NCI-H1930 (cell line): ENCODE measurements around the gene DKK1.
A peak's percentile ranks its signal among the peaks of the same experiment; 100 is the strongest.

ENCODE experiments used
- DNase-seq, 2 experiments: peaks; one replicate each; lab custom pipeline; 2025; lab: John Stamatoyannopoulos, UW

Gene DKK1, protein sequence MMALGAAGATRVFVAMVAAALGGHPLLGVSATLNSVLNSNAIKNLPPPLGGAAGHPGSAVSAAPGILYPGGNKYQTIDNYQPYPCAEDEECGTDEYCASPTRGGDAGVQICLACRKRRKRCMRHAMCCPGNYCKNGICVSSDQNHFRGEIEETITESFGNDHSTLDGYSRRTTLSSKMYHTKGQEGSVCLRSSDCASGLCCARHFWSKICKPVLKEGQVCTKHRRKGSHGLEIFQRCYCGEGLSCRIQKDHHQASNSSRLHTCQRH

DNA sequence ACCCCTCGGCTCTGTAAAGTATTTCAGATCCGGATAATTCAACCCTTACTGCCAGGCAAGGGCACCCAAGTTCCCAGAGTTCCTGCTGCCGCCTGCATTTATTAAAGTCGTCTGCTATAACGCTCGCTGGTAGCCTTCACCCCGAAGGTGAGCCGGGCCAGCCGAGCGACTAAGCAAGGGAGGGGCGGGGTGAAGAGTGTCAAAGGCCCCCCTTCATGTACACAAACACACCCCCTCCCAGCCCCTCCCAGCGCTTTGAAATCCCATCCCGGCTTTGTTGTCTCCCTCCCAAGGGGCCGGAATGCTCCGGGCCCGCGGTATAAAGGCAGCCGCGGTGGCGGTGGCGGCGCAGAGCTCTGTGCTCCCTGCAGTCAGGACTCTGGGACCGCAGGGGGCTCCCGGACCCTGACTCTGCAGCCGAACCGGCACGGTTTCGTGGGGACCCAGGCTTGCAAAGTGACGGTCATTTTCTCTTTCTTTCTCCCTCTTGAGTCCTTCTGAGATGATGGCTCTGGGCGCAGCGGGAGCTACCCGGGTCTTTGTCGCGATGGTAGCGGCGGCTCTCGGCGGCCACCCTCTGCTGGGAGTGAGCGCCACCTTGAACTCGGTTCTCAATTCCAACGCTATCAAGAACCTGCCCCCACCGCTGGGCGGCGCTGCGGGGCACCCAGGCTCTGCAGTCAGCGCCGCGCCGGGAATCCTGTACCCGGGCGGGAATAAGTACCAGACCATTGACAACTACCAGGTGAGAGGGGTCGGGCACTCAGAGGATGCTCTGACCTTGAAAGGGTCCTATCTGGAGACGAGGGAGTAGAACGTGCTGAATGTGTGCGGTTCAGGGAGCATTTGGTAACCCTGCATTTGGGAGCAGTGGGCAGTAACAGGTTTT, at the start of gene DKK1:
Gene DKK1, plus strand, starts transcription at position 349 of the 889 bp plus-strand sequence. Its CDS starts 154 bp downstream, at position 503.
- DNase-seq = peak; percentile 13 to 20

DNA sequence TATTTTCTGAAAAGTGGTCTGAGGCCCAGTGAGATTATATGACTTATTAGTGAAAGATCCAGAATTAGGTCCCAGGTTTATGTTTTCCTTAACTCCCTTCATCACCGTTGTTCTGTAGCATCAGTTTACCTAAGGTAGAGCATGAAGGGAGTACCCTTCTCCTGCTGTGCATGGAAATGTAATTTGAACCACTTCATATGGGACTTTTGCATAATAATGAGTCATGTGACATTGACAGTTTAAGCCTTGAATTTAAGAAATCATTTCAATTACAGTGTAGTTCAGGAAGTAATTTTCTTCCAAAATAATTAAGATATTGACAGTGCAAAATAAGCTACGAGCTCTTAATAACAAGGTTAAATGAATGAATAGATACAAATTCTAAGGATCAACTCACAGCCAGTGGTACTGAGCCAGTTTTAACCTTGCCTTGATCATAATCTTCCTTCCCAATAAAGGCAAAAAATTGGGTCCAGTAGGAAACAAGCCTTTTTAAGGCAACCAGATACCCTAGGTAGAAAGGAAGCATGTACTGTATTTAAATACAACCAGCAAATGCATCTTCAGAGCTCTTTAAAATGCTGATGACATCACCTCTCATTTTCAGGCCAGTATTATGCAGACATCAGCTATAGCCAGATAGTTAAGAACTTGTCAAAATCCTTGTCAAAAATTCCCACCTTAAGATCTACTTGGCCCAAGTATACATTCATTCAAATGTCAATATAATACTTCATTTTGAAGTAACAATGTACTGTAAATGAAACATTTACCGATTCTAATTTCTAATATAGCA, 48.8 kb upstream of the DKK1 start:
- no peak for DNase-seq

DNA sequence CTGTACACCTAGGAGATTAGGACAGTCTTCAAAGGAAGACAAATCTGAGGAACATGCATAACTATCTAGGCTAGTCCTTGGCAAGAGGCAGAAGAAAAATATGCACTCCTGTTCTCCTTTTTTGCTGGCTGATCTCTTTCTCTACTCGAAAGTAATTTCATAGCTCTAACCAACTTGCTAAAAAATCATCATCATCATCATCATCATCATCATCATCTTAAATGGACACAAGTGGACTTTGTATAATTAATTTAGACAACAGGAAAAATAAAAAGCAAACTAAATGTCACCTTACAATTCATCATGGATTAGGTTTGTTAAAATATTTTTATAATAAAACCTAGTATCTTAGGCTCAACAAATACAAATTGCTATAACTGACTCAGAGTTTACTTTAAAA, 47.2 kb upstream of the DKK1 start:
- no peak for DNase-seq

DNA sequence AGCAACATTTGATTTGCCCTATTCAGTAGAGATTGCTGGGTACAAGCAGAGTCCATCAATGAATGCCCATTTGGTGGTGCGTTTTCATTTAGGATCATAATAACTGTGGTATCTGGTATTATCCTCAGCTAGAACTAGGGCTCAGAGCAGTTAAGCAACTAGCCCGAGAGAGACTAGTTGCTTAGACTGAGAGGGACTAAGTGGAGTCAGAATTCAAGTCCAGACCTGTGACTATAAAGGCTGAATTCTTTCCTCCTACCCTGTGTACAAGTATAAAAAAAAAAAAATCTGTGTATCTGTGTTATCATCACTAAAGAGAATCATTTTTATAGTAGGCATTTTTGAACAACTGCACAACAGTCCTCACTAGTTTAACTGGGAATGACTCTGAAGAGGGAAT, 45.3 kb upstream of the DKK1 start:
- no peak for DNase-seq

DNA sequence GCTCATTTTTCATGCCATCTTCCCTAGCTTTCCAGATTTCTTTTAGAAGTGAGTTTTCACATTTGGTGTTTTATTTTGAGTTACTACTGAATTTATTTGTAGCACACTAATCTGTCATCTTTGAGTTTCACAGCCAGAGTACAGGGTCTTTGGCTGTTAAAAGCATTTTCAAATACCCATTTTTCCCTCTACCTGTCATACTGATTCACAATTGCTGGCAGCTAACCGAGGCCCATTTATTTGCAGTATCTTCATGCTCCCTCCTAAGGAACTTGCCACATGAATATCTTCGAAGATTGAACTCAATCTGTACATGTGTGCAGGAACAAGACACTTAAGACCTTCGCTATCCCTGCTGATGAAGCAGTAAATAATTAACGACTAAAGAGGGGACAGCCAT, 44.8 kb upstream of the DKK1 start:
- no peak for DNase-seq

DNA sequence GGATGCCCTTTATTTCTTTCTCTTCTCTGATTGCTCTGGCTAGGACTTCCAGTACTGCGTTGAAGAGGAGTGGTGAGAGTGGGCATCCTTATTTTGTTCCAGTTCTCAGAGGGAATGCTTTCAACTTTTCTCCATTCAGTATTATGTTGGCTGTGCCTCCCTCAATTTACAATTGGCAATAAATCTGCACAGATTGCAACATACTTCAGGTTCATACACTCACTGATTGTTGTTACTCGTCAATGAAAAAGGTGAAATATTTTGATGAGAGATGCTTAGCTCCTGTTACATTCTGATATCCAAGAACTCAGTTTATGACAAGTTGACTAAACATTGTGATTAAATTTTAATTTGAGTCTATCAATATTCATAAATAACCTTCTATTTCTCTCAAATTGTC, 37.9 kb upstream of the DKK1 start:
- no peak for DNase-seq

DNA sequence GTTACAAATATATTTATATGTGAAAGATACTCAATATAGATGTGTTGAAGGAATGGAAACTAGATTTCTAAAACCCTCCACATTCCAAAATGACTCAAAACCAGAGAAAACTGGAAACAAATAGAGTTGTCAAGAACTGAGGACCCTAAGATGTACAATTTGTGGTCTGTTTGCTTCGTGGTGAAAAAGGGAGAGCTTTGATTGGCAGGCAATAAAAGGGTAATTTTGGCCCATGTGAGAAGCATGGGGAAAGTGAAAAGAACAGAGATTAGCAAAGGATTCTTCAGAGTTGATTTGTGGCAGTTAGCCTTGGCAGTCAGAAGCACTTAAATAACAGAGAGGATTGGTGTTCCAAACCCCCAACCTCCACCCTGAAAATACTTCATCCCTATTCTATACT, 37.1 kb upstream of the DKK1 start:
- DNase-seq = no peak

DNA sequence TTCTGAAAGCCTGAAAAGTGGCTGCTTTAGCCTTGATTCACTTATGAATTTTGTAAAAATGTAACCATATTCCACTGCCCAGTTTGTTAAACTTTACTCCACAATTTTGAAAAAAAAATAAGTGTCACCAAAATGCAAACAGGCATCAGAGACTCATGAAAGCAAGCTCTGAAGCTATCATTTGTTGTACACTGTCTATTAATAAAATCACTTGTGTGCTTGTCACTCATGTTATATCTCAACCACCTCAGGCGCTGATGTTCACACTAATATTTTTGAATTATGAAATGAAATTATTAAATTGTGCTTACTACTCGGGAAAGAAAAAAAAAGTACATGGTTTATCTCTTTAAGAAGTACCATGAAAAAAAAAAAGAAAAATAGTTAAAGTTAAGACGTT, 34.5 kb upstream of the DKK1 start:
- no peak for DNase-seq

DNA sequence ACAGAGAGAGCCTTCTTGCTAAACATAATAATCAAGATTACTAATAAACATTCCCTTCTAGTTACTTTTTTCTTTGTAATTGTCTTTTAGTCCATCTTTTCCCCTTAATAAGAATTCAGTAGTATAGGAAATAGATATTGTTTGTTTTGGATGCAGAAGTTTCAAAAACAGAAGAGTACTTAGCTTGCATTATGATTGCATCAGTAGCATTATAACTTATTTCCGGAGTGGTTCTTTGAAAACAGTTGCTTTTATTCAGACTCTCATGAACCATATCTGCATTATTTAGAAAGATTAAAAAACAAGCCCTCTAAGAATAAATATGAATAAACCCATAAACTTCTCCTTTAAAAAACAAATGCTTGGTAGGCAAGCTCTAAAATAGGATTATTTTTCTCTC, 34.0 kb upstream of the DKK1 start:
- no peak for DNase-seq

DNA sequence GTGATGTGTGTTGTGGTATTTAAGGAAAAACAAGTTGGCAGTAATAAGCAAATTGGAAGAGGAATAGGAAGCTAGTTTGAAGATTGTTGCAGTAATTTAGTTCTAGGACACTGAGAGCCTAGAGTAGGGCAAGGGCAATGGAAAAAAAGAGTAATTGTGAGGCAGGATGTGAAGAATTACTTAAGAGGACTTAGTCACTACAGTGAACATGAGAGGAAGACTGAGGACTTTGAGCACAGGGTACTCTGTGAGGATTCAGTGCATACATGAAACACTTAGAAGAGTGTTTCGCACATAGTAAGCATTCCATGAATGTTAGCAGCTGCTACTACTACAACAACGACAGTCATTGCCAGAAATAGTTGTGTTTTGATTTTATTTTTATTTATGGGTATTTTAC, 30.9 kb upstream of the DKK1 start:
- no peak for DNase-seq

DNA sequence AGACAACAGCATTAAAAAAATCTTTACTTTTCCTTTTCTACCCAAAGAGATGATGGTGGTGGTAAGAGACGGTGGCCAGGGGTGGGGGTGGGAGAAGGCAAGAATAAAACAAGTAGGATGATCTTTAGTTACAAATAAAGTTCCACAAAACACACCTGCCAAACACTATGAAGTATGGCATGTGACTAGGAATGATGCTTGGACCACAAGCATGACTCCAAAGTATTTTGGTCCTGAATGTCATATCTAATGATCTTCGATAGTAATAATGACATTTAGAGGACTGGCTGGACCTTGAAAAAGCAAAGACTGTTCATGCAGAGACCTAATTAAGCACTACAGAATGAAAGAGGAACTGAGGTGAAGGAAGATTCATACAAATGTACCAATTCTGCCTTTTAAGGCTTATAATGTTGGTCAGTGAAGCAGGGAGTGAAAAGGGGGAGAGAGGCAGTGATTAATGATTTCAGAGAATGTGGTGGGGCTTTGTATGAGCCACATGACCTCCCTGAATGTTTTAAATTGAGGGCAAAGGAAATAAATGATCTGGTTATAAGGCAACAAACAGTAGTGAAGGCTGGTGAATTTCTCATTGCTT, 29.6 kb upstream of the DKK1 start:
- DNase-seq = no peak

DNA sequence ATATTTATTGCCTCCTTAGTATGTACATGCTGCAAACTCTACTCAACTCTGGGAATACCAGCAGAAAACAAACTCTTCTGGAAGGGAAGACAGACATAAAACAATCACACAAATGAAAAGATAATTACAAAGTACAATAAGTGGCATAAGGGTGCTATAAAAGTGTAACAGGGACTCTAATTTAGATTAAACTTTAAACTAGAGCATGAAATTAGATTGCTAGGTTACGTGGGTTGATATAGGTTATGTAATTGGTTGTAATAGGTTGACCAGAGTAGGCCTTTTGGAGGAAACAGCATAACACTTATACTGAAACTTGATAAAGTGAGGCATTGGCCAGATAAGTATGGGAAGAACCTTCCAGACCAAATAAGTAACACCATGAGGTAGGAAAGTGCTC, 26.2 kb upstream of the DKK1 start:
- no peak for DNase-seq

DNA sequence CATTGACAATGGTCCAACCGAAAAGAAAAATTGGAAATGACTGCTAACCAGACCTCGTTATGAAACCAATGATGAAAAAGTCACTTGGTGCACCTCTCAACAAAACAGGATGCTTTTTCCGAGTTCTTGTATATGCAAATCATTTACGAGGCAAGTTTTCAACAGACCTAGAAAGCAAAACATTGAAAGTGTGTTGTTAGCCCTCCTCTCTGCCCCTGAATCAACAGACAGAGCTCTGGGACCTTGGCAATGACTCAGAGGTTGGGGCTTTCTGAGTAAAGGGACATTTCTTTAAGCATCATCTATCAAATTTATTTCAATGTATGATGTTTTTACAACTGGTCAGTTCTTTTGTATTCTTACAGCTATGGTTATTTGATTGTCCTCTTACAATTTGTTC, 16.3 kb upstream of the DKK1 start:
- DNase-seq = no peak

DNA sequence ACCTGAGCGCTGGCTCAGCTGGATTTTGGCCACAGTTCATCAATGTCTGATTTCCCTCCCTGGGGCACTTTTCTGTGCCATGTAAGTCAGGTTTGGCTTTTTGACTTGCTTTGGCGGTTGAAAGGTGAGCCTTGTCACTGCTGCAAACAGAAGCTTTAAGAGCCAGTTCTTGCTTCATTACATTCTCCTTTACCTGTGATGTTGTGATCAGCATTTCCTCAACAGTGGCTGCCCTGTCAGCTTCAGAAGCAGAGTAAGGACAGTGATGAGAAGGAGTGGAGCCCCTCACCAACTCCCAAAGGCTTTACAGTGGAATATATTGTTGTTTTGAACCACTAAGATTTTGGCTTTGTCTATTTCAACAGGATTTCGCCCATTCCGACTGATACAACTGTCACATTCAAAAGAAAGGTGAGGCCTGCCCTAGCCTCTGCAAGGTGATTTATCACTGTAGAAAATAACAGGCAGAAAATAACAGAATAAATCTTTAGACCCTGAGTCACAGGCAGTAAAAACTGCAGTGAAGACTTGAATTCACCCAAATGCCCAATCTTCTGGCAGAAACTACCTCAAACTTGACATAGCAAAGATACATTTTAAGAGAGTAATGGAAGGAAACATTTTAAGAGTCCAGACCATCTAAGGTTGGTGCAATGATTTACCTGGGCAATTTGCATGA, 13.3 kb upstream of the DKK1 start:
- DNase-seq = no peak

DNA sequence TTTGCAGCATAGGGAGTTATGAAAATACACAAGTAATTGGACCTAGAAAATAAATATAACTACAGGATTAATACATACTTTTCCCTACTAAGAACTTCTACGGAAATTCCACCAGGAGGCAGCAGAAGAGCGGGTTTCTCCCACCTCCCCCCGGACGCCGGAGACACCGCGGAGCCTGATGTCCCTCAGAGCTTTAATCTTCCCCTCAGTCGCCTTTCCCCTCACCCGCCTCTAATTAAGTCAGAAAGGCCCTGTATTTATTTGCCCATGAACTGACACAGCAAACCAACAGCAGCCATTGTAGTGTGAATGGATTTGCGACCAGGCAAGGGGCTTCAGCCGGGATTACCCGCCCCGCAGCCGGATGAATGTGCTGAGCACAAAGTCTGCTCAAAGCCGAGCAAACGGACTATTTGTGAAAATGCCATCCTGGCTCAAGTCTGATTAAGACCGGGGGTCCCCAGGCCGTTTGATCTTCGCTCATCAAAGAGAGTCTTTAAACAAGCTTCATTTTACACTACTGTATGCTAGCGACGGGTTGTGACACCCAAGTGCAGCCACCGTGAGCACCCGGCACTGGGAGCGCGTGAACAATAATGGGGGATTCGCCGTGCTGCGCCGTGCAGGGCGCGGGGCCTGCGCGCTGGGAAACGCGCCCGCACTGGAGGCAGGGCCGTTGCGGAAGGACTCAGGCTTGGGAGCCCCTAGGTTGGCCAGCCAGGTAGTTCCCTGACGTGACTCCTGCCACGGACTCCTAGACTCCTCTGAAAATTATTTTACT, 5.6 kb upstream of the DKK1 start:
- peak in 1 of 2 experiments; percentile 0 for DNase-seq

DNA sequence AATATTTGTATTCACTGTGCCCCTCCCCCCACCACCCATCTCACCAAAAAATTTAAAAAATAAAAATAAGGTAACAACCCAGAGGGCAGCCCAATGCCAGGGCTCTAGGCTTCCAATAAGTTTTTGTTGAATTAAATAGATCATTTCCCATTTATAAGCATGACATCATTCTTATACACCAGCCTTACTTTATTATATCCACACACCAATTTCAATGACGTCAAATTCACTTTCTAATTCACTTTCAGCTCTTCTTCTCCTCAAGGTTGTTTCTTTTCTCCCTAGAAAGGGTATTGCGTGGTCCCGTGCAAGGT, 1.2 kb upstream of the DKK1 start:
- no peak for DNase-seq

DNA sequence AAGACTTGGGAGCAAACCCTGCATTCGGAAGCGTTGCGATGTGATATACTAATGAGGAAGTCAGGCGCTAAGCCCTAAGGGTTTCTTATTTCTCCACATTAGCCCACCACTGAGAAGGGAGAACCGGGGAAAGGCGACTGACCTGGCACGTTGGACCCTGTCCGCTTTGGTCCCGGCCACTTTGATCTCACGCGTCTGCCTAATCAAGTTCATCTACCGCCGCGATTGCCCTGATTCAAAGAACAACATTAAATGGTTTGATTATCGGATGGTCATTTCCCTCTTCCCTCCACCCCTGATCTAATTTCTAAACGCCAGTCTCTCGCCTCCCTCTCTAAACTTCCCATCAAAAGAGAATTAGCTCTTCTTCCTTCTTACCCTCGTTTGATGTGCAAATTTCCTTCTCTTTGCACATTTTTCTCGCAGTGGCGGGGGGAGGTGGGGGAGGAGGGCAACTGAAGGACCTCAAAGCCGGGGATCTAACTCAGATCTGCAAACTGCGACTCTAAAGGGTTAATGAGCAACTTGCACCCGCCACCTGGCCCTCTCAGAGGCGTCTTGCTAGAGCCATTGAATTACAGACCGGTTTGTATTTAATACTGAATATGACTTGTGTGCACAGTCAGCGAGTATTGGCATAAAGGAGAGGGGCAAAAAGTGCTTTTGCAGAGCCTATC, 687 bp upstream of the DKK1 start:
- DNase-seq = no peak

DNA sequence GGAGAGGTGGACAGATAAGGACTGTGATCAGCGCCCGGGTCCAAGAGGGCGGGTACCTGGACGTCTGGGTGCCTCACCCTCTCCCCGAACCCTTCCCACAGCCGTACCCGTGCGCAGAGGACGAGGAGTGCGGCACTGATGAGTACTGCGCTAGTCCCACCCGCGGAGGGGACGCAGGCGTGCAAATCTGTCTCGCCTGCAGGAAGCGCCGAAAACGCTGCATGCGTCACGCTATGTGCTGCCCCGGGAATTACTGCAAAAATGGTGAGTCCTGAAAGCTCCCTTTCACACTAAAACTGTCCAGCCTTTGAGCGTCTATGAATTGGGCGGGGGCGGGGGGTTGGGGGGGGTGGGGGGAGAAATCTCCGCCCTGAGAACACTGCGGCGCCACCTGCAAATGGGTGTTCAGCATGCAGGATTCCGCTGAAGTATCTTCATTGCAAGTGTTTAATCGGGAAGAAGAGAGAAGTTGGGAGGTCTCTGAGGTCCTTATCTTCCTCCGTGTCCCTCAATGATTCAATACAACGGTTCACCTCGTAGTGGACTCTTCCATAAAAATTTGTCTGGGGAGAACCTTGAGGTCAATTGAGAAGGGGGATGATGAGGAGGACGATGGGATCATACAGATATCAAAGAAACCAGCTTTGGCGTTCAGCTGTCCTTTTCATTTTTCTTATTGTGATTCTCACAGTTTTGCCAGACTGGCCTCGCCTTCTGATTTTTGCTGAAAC, 906 bp downstream of the DKK1 start:
- no peak for DNase-seq

DNA sequence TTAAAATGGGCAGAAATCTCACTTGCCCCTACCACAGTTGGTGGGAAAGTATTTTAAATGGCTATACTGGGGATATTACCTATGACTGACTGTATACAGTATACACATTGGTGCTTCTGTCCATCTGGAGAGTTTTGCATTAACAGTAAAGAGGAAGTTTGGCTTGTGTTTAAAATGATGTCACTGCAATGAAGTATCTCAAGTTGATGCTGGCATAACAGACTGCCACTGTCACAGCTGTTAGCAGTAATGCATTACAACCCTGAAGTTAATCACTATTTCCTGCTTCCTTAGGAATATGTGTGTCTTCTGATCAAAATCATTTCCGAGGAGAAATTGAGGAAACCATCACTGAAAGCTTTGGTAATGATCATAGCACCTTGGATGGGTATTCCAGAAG, 1.9 kb downstream of the DKK1 start:
- DNase-seq = no peak

DNA sequence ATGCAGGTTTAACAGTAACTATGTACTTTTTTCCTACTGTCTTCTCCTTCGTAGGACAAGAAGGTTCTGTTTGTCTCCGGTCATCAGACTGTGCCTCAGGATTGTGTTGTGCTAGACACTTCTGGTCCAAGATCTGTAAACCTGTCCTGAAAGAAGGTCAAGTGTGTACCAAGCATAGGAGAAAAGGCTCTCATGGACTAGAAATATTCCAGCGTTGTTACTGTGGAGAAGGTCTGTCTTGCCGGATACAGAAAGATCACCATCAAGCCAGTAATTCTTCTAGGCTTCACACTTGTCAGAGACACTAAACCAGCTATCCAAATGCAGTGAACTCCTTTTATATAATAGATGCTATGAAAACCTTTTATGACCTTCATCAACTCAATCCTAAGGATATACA, 2.4 kb downstream of the DKK1 start:
- DNase-seq = no peak
